Natural killer cell (primary cell): ENCODE results near the gene OSTC. TPM values are rescaled to one million over a fixed set of nuclear protein-coding genes. Genes with fewer than 3 reads are reported as not detected.
"Not testable (repeated sequence)": the region's sequence is repeated elsewhere in the genome, so short reads cannot be mapped to it uniquely, and the experiment has no call there.

Source experiments
- ATAC-seq, 3 donors: fragments of 150-1000 bp in 2 of 3; fragments of 200-7000 bp in 1 of 3; cut with Tn5 transposase; 1 replicate in 1 of 3; 2 replicates in 2 of 3; pipeline ENCODE4 v1.10.0; 2021; ENCODE audit warnings: mild to moderate bottlenecking in 2 of 3, moderate library complexity in 2 of 3
- DNase-seq, 2 donors: peaks; one replicate each; pipeline versions ENCODE4 v3.0.0 to v3.0.0-alpha.2; 2013 to 2021; ENCODE audit warnings: mixed read lengths in 1 of 2
- H3K27ac ChIP-seq: one replicate; pipeline ENCODE4 v1.5.1; 2013; ENCODE audit warnings: mild to moderate bottlenecking, low read length
- H3K27me3 ChIP-seq: one replicate; pipeline ENCODE4 v1.6.1; 2013; ENCODE audit warnings: low read length; ENCODE audit not compliant: control insufficient read depth, insufficient read depth
- H3K36me3 ChIP-seq: one replicate; pipeline ENCODE4 v1.6.1; 2013; ENCODE audit warnings: low read length; ENCODE audit not compliant: control insufficient read depth, insufficient read depth
- H3K4me1 ChIP-seq: one replicate; pipeline ENCODE4 v1.6.1; 2013; ENCODE audit warnings: low read length; ENCODE audit not compliant: control insufficient read depth, insufficient read depth
- H3K4me3 ChIP-seq: one replicate; pipeline ENCODE4 v1.5.1; 2013; ENCODE audit warnings: low read length
- H3K9me3 ChIP-seq: one replicate; pipeline ENCODE4 v1.6.1; 2013; ENCODE audit warnings: low read length; ENCODE audit not compliant: control insufficient read depth, insufficient read depth
- H3K27ac Mint-ChIP-seq, 2 donors: one replicate each; pipeline ENCODE4 v1.8.0; 2022; ENCODE audit warnings: mild to moderate bottlenecking in 2 of 2, mixed read lengths in 2 of 2, moderate library complexity in 1 of 2
- H3K27me3 Mint-ChIP-seq, 2 donors: one replicate each; pipeline ENCODE4 v1.8.0; 2022; ENCODE audit warnings: low read depth in 2 of 2, mixed read lengths in 2 of 2
- H3K36me3 Mint-ChIP-seq: one replicate; pipeline ENCODE4 v1.8.0; 2022; ENCODE audit warnings: mixed read lengths
- H3K4me1 Mint-ChIP-seq, 2 donors: one replicate each; pipeline ENCODE4 v1.8.0; 2022; ENCODE audit warnings: mixed read lengths in 2 of 2
- H3K4me3 Mint-ChIP-seq: one replicate; pipeline ENCODE4 v1.8.0; 2022; ENCODE audit warnings: mild to moderate bottlenecking, moderate library complexity, mixed read lengths
- H3K9me3 Mint-ChIP-seq, 2 donors: one replicate each; pipeline ENCODE4 v1.8.0; 2022; ENCODE audit warnings: mixed read lengths in 2 of 2
- CTCF ChIP-seq: fragments of 200-600 bp; IDR thresholded peaks from one replicate; pipeline ENCODE4 v1.8.0; 2022; ENCODE audit warnings: antibody characterized with exemption
- WGBS: methylation state at CpG from one replicate; pipeline ENCODE4 v1.1.7; 2013; ENCODE audit warnings: missing lambda C conversion rate; ENCODE audit not compliant: insufficient coverage; 5-methylcytosine and 5-hydroxymethylcytosine counted together
- intact Hi-C: fragments of 100-400 bp; cut with micrococcal nuclease; formaldehyde crosslinking; loops from one replicate; pipeline ENCODE4 v1.14.2; 2022
- total RNA-seq, 4 donors: library from RNA; stranded (reverse); fragments of 120-200 nt in 1 of 4; gene quantifications; one replicate each; pipeline versions ENCODE4 v1.2.3 to v1.2.4, GENCODE V29; 2013 to 2022

OSTC gene
- total RNA-seq, 3 donors from 2014 or later (not counting 1 experiment from before 2014, with no cell fraction given), result 31.2 to 36.5 (median 32.2) TPM

DNA sequence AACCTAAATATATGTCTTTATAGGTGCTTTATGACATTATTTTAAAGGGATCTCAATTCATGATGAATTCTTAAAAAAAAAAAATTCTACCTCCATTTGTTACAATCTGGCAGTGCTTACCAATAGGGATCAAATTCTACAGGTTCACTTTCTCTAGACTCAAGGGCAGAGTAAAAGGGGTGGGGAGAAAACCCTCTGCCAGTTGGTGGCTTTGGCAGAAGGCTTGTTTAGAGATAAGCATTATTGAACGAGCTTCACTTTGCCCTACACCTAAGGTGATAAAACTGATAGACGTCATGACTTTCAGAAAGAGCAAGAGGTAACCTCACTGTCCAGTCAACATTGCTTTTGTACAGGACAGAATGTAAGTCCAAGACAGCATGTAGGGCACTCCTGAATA is 53.6 kb downstream of the OSTC start:
- H3K27ac Mint-ChIP-seq, result no peak overlapping the region
- H3K36me3 ChIP-seq, result no peaks in the 10 kb centered on the region
- H3K27me3 Mint-ChIP-seq, result no peaks in the 10 kb centered on the region
- intact Hi-C loops, result no loop called here
- WGBS, result 55% methylated on average over 2 of the region's 2 CpGs
- no peaks in the 10 kb centered on the region for H3K4me1 ChIP-seq
- H3K9me3 ChIP-seq, result no peaks in the 10 kb centered on the region
- H3K27ac ChIP-seq, result no peak overlapping the region
- no peaks in the 10 kb centered on the region for H3K36me3 Mint-ChIP-seq
- H3K4me3 Mint-ChIP-seq, result no peak overlapping the region
- ATAC-seq (no peak), DNase-seq (no peak)
- H3K4me3 ChIP-seq, result no peak overlapping the region
- H3K9me3 Mint-ChIP-seq, result no peaks in the 10 kb centered on the region
- H3K27me3 ChIP-seq, result no peaks in the 10 kb centered on the region
- no peak for TF ChIP-seq CTCF
- H3K4me1 Mint-ChIP-seq, result peaks cover 10% of the 10 kb centered on the region in 2 donors

- Mint-ChIP-seq H3K27me3 (peaks cover 0 to 4% of the 10 kb centered on the region in 2 donors), H3K4me3 (no peak overlapping the region), H3K27ac (no peak overlapping the region), H3K9me3 (no peaks in the 10 kb centered on the region), H3K4me1 (peaks cover 10% of the 10 kb centered on the region in 2 donors), H3K36me3 (no peaks in the 10 kb centered on the region)
- no peaks in the 10 kb centered on the region for H3K36me3 ChIP-seq
- H3K9me3 ChIP-seq, result no peaks in the 10 kb centered on the region
- H3K27ac ChIP-seq, result no peak overlapping the region
- H3K27me3 ChIP-seq, result no peaks in the 10 kb centered on the region
- H3K4me3 ChIP-seq, result no peak overlapping the region
- no peak for TF ChIP-seq CTCF
- no peak for ATAC-seq
- DNase-seq, result no peak
- WGBS, result 62% methylated on average over 4 of the region's 4 CpGs
- no peaks in the 10 kb centered on the region for H3K4me1 ChIP-seq
- intact Hi-C loops, result no loop called here
Measured at GRCh38 chr4:108706289-108706688, 55.9 kb downstream of the OSTC start.

DNA sequence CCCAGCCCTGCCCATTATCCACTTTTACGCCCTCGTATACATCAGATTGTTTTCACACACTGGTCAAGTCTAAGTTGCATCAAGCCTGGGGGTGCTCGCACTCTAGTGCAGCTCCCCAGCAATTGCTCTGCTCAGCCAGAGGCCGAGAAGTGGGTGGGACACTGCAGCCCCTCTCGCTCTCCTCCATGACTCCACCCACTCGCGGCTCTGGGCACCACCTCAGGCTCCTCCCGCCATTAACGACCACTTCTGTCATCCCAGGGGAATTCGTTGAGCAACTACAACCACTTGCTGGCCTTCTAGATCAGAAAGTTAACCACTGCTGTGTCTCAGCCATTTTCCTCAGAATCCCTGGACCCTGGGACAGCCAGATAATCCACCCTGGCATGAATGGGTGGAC is 58.8 kb downstream of the OSTC start:
- 90% methylated on average over 10 of the region's 10 CpGs for WGBS
- ATAC-seq, result no peak
- Histone ChIP-seq H3K27me3 (no peaks in the 10 kb centered on the region), H3K9me3 (no peaks in the 10 kb centered on the region), H3K4me3 (no peak overlapping the region), H3K36me3 (no peaks in the 10 kb centered on the region), H3K4me1 (no peaks in the 10 kb centered on the region), H3K27ac (no peak overlapping the region)
- no peaks in the 10 kb centered on the region for H3K36me3 Mint-ChIP-seq
- H3K27me3 Mint-ChIP-seq, result peaks cover 0 to 6% of the 10 kb centered on the region in 2 donors
- no peak overlapping the region for H3K27ac Mint-ChIP-seq
- no peak overlapping the region for H3K4me3 Mint-ChIP-seq
- intact Hi-C loops, result no loop called here
- DNase-seq, result no peak
- no peaks in the 10 kb centered on the region for H3K9me3 Mint-ChIP-seq
- H3K4me1 Mint-ChIP-seq, result no peaks in the 10 kb centered on the region
- no peak for TF ChIP-seq CTCF

GRCh38 chr4:108709722-108710121 is 59.3 kb downstream of the OSTC start:
- no peaks in the 10 kb centered on the region for H3K9me3 ChIP-seq
- ATAC-seq (no peak), DNase-seq (no peak)
- intact Hi-C loops, result no loop called here
- no peak overlapping the region for H3K4me3 Mint-ChIP-seq
- H3K4me1 ChIP-seq, result no peaks in the 10 kb centered on the region
- H3K27ac ChIP-seq, result no peak overlapping the region
- 68% methylated on average over 5 of the region's 7 CpGs for WGBS
- no peak overlapping the region for H3K4me3 ChIP-seq
- TF ChIP-seq CTCF, result no peak
- no peaks in the 10 kb centered on the region for H3K36me3 ChIP-seq
- H3K36me3 Mint-ChIP-seq, result no peaks in the 10 kb centered on the region
- no peak overlapping the region for H3K27ac Mint-ChIP-seq
- H3K27me3 Mint-ChIP-seq, result peaks cover 0 to 8% of the 10 kb centered on the region in 2 donors
- no peaks in the 10 kb centered on the region for H3K27me3 ChIP-seq
- H3K4me1 Mint-ChIP-seq, result no peaks in the 10 kb centered on the region
- no peaks in the 10 kb centered on the region for H3K9me3 Mint-ChIP-seq

DNA sequence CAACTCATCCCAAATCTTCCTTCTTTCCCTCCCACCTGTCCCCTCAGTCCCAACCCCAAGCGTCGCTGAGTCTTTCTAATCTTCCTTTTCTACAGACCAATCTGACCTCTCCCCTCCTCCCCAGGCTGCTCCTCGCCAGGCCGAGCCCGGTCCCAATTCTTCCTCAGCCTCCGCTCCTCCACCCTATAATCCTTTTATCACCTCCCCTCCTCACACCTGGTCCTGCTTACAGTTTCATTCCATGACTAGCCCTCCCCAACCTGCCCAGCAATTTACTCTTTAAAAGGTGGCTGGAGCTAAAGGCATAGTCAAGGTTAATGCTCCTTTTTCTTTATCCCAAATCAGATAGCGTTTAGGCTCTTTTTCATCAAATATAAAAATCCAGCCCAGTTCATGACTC is 60.2 kb downstream of the OSTC start:
- H3K27ac Mint-ChIP-seq, H3K4me3 ChIP-seq, H3K9me3 ChIP-seq, H3K4me1 ChIP-seq, DNase-seq, H3K27ac ChIP-seq, H3K36me3 Mint-ChIP-seq, H3K9me3 Mint-ChIP-seq, H3K36me3 ChIP-seq, H3K4me3 Mint-ChIP-seq, H3K4me1 Mint-ChIP-seq, intact Hi-C loops, H3K27me3 ChIP-seq, ATAC-seq: not testable (repeated sequence)
- peaks cover 0 to 11% of the 10 kb centered on the region in 2 donors for H3K27me3 Mint-ChIP-seq
- 83% methylated on average over 7 of the region's 7 CpGs for WGBS
